Kidney tubule cell (primary cell): Measurements from ENCODE around the gene NUP37.
"Not testable (repeated sequence)": the region's sequence is repeated elsewhere in the genome, so short reads cannot be mapped to it uniquely, and the experiment has no call there.

Experiments used
- DNase-seq: peaks from one replicate; pipeline ENCODE4 v3.0.0-alpha.2; 2018; ENCODE audit warnings: low spot score

NUP37 gene, protein sequence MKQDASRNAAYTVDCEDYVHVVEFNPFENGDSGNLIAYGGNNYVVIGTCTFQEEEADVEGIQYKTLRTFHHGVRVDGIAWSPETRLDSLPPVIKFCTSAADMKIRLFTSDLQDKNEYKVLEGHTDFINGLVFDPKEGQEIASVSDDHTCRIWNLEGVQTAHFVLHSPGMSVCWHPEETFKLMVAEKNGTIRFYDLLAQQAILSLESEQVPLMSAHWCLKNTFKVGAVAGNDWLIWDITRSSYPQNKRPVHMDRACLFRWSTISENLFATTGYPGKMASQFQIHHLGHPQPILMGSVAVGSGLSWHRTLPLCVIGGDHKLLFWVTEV

DNA sequence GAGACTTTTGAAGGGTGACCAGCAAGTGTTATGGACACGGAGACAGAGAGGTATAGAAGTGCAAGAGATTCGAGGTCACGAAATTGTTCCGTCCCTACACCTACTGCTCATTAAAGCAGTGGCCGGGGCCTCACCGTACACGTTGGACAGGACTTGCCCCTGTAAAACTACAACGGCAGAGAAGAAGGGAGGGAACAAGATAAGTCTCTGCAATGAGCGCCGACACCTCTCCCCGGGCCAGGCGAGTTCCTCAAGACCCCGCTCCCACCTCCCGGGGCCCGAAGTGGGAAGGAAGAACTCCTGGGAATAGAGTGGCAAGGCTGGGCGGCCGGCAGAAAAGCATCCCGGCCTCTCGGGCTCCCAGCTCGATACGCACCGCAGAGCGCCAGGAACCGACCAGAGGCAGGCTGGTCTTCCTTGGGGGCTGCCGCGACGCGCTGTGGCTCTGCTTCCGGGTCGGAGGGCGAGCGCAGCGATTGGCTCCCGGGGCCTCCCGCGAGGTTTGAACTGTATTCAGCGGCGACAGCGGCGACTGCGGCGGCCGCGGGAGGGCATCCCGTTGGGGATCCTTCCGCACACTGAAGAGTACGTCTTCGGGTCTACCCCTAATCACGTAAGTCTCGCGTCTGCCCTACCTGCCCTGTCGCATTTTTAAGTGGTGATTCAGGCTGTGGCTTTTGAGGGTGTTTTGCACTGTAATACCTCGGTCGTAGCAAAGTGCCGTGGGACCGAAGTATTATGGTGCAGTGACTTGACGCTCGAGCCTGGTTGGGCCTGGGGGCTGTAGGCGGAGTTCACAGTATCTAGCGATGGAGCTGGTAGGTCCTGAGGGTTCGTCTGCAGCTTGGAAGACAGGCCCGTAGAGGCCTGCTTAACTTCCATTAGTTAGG is at the start of gene NUP37, which contains the start of gene PARPBP:
NUP37 (minus strand) TSS at position 441 of the 890 bp plus-strand sequence. CDS start 1,596 bp downstream, outside the sequence.
PARPBP (plus strand) TSS at position 510 of the 890 bp plus-strand sequence. CDS start 3,706 bp downstream, outside the sequence.
- DNase-seq: peak; percentile 95

DNA sequence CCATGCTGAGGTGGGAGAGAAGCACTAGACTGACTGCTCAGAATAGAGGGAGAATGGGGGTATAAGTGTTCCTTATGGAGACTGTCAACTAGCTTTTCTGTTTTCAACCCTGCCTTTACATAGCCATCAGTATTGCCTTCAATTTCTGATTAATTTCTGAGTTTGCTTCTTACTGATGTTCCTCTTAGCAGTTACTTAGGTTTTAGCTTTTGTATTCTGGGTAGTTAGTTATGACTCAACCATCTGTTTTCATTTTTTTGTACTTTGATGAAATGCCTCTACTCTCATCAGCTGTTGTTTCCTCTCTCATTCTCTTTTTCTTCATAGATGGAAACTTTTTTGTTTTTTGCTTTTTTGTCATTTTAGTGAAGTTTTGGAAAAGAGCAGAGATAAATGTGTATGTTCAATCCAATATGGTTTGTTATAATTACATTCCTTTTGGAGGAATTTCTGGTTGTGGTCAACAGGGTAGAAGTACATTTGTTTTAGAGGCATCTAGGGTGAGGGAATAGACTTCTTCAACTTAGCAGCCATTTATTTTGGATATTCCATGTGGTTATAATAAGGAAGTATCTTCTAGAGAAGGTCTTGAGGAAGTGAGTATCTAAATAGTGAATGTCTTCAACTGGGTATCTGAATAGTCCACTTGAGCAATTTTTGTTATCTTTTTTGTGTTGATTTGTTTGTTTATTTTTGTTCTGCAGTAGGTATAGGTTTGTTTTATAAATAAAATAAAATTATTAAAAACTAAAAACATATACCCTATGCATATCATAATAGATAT is 48.1 kb upstream of the NUP37 start:
- DNase-seq: no peak

DNA sequence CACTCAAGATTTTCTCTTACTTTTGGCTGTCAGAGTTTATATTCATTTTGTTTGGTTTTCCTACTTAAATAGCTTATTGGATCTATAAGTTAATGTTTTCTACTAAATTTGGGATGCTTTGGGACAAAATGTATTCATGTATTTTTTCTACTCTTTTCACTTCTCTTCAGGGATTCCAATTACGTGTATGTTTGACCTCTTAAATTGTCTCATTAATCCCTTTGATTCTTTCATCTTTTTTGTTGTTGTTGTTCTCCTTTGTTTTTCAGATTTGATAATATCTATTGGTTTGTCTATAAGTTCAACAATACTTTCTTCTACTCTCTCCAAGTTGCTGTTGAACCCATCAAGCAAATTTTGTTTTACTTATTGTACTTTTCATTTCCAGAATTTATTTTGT is 43.5 kb upstream of the NUP37 start:
- DNase-seq: no peak

DNA sequence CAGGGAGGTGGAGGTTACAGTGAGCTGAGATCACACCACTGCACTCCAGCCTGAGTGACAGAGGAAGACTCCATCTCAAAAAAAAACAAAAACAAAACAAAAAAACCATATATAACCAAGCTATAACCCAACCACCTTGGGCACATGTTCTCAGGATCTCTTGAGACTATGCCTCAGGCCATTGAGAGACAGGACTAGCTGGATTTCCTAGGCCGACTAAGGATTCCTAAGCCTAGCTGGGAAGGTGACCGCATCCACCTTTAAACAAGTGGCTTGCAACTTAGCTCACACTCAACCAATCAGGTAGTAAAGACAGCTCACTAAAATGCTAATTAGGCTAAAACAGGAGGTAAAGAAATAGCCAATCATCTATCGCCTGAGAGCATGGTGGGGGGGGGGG is 35.3 kb upstream of the NUP37 start:
- DNase-seq: not testable (repeated sequence)

DNA sequence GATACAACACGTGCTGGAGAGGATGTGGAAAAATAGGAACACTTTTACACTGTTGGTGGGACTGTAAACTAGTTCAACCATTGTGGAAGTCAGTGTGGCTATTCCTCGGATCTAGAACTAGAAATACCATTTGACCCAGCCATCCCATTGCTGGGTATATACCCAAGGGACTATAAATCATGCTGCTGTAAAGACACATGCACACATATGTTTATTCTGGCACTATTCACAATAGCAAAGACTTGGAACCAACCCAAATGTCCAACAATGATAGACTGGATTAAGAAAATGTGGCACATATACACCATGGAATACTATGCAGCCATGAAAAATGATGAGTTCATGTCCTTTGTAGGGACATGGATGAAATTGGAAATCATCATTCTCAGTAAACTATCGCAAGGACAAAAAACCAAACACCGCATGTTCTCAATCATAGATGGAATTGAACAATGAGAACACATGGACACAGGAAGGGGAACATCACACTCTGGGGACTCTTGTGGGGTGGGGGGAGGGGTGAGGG is 27.2 kb upstream of the NUP37 start:
- not testable (repeated sequence) for DNase-seq

DNA sequence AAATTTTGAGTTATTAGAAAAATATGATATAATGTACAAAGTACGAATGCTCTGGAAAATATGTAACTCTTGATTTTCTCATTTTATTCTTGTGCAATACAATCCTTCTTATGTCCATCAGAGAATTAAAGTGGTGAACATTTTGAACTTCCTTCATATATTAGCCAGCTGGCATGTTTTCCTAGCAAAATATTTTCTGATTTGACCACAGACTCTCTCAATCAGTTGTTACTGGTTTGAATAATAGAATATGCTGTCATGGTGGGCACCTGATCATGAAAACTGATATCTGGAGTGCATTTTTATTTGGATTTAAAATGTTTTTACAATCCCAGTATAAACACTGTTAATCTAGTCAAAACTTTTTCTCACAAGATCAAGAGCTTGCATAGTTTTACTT is 24.3 kb upstream of the NUP37 start:
- no peak for DNase-seq

DNA sequence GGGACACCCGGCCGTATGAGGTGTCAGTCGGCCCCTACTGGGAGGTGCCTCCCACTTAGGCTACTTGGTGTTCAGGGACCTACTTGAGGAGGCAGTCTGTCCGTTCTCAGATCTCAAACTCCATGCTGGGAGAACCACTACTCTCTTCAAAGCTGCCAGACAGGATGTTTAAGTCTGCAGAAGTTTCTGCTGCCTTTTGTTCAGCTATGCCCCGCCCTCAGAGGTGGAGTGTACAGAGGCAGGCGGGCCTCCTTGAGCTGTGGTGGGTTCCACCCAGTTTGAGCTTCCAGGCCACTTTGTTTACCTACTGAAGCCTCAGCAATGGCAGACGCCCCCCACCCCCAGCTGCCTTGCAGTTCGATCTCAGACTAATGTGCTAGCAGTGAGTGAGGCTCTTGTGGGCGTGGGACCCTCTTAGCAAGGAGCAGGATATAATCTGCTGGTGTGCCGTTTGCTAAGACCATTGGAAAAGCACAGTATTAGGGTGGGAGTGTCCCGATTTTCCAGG is 23.0 kb upstream of the NUP37 start:
- not testable (repeated sequence) for DNase-seq

DNA sequence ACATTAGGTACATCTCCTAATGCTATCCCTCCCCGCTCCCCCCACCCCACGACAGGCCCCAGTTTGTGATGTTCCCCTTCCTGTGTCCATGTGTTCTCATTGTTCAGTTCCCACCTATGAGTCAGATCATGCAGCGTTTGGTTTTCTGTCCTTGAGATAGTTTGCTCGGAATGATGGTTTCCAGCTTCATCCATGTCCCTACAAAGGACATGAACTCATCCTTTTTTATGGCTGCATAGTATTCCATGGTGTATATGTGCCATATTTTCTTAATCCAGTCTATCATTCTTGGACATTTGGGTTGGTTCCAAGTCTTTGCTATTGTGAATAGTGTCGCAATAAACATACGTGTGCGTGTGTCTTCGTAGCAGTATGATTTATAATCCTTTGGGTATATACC is 17.7 kb upstream of the NUP37 start:
- DNase-seq: not testable (repeated sequence)

DNA sequence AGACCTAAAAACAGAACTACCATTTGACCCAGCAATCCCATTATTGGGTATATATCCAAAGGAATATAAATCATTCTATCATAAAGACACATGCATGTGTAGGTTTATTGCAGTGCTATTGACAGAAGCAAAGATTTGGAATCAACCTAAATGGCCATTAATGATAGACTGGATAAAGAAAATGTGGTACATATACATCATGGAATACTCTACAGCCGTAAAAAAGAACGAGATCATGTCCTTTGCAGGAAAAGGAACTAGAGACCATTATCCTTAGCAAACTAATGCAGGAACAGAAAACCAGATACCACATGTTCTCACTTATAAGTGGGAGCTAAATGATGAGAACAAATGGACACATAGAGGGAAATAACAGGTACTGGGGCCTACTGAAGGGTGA is 11.5 kb upstream of the NUP37 start:
- DNase-seq: not testable (repeated sequence)

DNA sequence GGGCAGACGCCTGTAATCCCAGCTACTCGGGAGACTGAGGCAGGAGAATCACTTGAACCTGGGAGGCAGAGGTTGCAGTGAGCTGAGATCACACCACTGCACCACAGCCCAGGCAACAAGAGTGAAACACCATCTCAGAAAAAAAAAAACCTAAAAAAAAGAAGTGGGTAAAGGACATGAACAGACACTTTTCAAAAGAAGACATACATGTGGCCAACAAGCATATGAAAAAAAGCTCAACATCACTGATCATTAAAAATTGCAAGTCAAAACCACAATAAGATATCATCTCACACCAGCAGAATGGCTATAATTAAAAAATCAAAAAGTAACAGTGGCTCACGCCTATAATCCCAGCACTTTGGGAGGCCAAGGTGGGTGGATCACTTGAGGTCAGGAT is 10.8 kb upstream of the NUP37 start:
- not testable (repeated sequence) for DNase-seq

DNA sequence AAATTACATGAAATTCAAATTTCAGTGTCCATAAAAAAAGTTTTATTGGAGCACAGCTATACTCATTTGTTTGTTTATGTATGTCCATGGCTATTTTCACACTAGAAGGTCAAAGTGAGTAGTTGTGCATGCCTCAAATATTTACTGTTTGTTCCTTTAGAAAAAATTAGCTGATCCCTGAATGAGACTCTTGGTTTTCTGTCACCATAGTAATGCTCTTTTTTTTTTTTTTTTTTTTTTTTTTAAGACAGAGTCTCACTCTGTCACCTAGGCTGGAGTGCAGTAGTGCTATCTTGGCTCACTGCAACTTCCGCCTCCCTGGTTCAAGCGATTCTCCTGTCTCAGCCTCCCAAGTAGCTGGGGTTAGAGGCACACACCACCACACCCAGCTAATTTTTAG is 1.4 kb upstream of the NUP37 start:
- DNase-seq: not testable (repeated sequence)

DNA sequence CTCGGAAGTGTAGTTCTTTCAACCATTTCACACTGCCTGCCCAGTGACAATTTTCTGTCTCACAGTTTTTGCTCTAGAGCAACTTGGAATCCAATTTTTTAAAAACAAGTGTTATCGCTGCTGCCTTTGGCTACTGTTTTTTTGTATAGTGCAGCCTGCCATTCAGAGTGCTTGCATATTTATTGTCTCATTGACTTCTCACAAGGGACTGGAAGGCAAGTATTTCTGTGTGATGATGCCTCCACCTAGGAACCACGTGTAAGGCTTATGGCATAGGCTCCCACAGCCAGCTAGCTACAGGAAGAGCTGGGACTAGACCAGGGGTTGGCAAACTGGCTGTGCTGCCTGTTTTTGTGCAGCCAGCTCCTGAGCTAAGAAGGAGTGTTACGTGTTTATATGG is 972 bp upstream of the NUP37 start:
- peak; percentile 56 for DNase-seq

DNA sequence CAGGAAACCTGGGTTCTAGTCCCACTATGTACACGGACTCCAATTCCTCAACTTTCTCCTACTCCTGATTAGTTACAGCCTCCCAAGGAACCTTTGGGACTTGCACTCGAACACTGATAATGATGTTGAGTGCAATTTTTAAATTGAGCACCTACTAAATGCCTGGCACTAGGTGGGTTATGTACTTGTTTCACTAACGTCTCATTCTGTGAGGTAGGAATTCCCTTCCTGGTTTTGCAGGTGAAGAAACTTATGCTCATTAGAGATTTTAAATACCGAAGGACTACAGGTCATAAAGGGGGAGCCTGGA is 605 bp upstream of the NUP37 start:
- DNase-seq: peak; percentile 39

DNA sequence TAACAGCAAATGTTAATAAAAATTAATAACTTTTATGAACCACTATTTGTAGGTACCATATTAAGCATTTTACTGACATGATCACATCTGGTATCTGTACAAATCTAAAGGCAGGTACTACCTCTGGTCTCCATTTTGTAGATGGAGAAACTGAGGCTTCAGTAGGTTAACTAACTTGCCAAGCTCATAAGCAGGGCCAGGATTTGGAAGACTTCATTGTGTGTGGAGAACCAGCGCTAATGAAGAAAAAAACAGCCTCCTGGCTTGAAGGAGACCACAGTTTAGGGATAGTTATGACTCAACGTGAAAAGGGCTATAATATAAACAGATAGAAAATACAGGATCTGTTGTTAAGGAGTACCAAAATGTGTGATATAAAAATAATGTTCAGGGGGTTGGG is 1.0 kb downstream of the NUP37 start:
- DNase-seq: no peak

DNA sequence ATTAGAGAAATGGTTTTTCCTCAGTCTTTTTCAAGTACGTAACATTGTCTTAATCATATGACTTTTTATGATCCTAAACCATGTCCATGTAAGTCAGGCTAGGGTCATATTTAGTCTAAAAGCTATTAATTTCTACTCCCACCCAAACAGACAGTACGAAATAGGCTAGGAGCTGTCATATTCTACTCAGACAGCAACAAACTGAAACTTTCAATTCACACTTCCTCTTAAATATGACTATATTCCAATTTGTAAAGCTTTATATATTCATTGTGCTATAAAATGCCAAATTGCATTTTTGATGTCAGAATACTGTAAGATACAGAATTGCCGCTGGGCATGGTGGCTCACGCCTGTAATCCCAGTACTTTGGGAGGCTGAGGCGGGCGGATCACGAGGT is 3.5 kb downstream of the NUP37 start:
- no peak for DNase-seq

DNA sequence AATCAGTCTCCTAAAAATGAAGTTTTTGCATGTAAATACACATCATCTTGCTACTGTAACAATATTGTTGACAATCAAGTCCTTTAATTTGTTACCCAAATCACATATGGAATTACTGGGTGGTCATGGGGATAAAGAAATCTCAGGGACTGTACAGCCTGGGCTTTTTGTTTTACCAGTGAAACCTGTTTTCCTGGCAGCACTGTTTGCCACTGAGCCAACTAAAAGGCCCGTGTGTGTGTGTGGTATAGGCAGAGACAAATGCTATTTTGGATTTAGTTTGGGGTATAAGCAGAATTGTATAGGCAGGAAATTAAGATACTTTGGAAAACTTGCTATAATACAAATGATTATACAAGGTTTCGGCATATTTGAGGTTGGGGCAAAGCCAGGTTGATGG is 5.7 kb downstream of the NUP37 start:
- no peak for DNase-seq

DNA sequence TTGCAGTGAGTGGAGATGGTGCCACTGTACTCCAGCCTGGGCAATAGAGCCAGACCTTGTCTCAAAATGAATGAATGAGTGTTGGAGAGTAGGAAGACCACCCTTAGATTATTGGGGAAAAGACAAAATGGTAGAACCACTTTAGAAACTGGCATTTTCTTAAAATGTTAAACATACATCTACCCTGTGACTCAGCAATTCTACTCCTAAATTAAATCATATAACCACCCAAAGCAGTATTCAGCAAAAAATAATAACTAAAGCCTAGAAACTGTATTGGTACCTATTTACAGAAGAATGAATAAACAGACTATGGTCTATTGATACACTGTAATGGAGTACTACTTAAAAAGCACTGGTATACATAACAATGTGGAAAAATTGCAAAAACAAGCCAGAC is 9.1 kb downstream of the NUP37 start:
- no peak for DNase-seq

DNA sequence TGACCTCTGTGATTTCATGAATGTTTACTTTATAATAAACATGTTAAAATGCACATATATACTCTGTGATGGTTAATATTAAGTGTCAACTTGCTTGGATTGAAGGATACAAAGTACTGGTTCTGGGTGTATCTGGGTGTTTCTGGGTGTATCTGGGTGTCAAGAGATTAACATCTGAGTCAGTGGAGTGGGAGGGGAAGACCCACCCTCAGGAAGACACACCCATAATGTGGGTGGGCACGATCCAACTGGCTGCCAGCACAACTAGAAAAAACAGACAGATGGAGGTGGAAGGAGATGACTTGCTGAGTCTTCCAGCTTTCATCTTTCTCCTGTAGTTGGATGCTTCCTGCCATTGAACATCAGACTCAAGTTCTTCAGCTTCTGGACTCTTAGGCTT is 11.9 kb downstream of the NUP37 start:
- no peak for DNase-seq

DNA sequence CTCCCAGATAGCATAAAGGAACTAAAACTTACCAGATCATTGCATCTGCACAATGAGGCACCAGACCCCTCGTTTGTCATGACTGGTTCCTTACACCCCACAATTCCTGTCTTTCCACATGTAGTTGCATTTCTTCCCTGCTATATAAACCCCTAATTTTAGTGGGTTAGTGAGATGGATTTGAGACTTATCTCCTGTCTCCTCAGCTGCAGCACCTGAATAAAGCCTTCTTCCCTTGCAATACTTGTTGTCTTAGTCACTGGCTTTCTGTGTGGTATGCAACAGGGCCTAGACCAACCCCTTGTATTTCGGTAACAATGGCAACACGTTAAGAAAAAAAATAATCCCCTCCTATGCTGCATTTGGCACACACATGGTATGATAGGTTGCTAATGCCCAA is 13.0 kb downstream of the NUP37 start:
- no peak for DNase-seq

DNA sequence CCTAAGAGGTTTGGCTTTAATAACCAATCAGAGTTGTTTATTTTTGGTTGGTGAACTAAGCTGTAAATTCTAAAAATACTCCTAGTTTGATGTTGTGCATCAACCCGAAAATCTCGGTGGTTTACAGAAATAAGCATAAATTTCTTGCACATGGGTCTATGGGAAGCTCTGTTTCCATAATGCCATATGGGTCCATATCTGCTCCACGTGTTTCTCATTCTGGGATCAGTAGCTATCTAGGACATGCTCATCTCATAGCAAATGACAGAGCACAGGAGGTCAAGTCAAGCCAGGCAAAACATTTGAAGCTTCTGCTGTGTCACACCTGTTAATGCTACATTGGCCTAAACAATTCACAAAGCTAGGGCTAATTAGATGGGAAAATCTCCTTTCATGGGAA is 23.1 kb downstream of the NUP37 start:
- DNase-seq: no peak

DNA sequence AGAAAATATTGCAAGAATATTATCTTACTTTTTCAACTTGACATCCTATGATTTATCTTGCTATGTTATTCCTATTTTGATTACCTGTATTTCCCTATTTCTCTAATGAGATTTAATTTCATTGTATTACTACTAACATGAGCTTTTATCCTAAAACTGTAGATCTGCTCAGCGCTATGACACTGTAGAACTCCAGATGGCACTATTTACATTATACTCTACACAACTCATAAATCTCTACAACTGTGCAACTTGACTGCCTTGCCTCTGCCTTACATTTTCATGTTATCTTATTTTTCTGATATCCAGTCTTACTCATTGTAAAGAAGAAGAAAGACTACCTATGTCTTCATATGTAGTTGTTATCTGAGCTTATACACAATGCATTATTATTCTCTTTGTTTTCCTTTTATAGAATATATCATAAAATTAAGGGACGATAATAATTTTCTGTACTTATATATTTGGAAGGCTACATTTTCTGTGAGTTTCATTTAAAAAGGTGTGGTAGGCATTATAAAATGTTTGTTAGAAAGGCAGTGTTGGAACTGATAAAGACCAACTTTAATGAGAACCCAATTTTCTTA is 24.1 kb downstream of the NUP37 start:
- peak; percentile 12 for DNase-seq

DNA sequence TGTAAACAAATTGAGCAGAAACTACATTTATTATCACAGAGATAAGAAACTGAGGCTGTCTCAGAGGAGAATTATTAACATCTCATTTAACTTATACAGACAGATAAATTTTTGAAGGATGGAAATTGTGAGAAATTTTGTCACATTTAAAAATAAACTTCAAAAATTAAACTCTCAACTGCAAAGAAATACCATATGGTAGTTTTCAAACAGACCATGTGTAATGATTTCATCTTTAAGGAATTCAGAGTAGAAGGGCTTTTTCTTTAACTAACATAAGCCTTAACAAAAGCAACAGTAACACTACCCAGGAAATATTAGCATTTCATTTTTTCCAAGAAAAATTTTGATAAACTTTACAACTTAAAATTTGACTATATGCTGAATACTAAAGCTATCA is 26.6 kb downstream of the NUP37 start:
- no peak for DNase-seq
